Measurements from ENCODE around the gene DNAL4.

DNA sequence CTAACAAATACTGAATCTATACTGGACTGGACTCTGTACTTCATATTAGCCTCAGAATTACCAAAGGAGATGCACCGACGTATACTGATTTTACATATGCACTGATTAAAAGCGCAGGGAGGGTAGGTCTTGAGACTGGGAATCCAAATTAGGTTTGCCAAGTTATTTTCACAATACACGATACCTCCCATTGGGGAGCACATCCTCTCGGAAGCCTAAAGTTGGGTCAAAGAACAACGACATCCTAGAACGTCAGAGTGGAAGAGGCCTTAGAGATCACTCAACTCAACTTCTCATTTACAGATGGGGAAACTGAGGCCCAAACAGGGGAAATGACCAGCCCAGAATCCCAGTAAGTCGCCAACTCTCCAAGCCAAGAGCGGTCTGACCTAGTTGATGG is 626 bp downstream of the DNAL4 start:
- TF ChIP-seq, protein P1, sequence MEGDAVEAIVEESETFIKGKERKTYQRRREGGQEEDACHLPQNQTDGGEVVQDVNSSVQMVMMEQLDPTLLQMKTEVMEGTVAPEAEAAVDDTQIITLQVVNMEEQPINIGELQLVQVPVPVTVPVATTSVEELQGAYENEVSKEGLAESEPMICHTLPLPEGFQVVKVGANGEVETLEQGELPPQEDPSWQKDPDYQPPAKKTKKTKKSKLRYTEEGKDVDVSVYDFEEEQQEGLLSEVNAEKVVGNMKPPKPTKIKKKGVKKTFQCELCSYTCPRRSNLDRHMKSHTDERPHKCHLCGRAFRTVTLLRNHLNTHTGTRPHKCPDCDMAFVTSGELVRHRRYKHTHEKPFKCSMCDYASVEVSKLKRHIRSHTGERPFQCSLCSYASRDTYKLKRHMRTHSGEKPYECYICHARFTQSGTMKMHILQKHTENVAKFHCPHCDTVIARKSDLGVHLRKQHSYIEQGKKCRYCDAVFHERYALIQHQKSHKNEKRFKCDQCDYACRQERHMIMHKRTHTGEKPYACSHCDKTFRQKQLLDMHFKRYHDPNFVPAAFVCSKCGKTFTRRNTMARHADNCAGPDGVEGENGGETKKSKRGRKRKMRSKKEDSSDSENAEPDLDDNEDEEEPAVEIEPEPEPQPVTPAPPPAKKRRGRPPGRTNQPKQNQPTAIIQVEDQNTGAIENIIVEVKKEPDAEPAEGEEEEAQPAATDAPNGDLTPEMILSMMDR (IDR thresholded peaks at IDR 0.05) = no peak
- TF ChIP-seq POLR2A (IDR thresholded peaks at IDR 0.05) = no peak
